GM12891 (cell line): ENCODE measurements around the gene BIK.

ENCODE experiments used
- PAX5 ChIP-seq: IDR thresholded peaks from 2 replicates; pipeline ENCODE4 v1.6.1; 2011; ENCODE audit warnings: low read length, moderate library complexity, mild to moderate bottlenecking; ENCODE audit not compliant: insufficient read depth, severe bottlenecking
- POLR2A ChIP-seq: IDR thresholded peaks from 2 replicates; pipeline ENCODE4 v1.6.1; 2011; ENCODE audit warnings: low read depth, low read length, control low read depth
- POLR2AphosphoS5 ChIP-seq: IDR thresholded peaks from 2 replicates; pipeline ENCODE4 v1.6.1; 2011; ENCODE audit warnings: low read depth, low read length, control low read depth
- POU2F2 ChIP-seq: IDR thresholded peaks from 2 replicates; pipeline ENCODE4 v1.6.1; 2011; ENCODE audit warnings: low read depth, mild to moderate bottlenecking, control low read depth, low read length, moderate library complexity
- SPI1 ChIP-seq: IDR thresholded peaks from 2 replicates; pipeline ENCODE4 v1.6.1; 2011; ENCODE audit warnings: low read depth, low read length, control low read depth
- TAF1 ChIP-seq: IDR thresholded peaks from 2 replicates; pipeline ENCODE4 v1.6.1; 2011; ENCODE audit warnings: low read depth, low read length, control low read depth

DNA sequence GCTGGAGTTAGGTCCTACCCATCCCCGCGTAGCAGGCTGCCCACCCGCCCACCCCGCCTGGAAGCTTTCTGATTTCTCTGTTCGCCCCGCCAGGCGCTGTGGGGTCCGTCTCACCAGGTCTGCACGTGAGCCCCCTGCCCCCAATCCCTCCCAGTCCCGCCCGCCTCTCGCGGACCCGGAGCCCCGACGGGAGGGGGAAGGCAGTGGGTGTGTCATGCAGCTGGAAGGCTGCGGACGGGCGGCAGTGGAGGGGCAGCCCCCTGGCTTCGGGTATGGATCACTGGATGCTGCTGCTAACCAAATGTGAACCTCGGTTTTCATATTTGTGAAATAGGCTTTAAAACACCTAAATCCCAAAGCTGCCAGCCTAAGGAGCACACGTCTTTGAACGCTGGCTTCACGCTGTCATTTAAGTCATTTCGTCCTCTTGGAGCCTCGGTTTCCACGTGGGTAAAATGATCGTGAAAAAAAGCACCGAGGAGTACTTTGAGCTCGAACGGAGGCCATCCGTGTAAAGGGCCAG, 568 bp upstream of the BIK start:
- TF ChIP-seq POLR2AphosphoS5 (no peak), TAF1 (no peak), SPI1 (no peak), POU2F2 (no peak), POLR2A (no peak), PAX5 (no peak)
